Renal pelvis (tissue), 4 donors: ENCODE measurements around the gene PSMA1. TPM values are rescaled to one million over a fixed set of nuclear protein-coding genes. Genes with fewer than 3 reads are reported as not detected.
"Not testable (repeated sequence)": the region's sequence is repeated elsewhere in the genome, so short reads cannot be mapped to it uniquely, and the experiment has no call there.

ENCODE experiments used
- DNase-seq: peaks from one replicate; pipeline ENCODE4 v3.0.0-alpha.2; 2013
- polyA plus RNA-seq, 3 donors: library from polyadenylated mRNA; unstranded; fragments of 120-200 nt; gene quantifications; one replicate each; pipeline ENCODE4 v1.2.1, GENCODE V29; 2013; ENCODE audit not compliant: insufficient read length in 3 of 3

Gene PSMA1
- polyA plus RNA-seq, 3 donors, result 156 to 165 (median 159) TPM

- DNase-seq, result no peak
These were observed 18.9 kb upstream of the PSMA1 start for GRCh38 chr11:14538926-14539554.

- no peak for DNase-seq
These were observed 18.2 kb upstream of the PSMA1 start for GRCh38 chr11:14538271-14538925.

GRCh38 chr11:14537134-14537599 lies 17.0 kb upstream of the PSMA1 start:
- peak; percentile 9 for DNase-seq

- not testable (repeated sequence) for DNase-seq
These were observed 15.0 kb upstream of the PSMA1 start for GRCh38 chr11:14535166-14535565.

- DNase-seq, result no peak
These were observed 9.8 kb upstream of the PSMA1 start for GRCh38 chr11:14529951-14530350.

- DNase-seq, result no peak
These were observed 9.1 kb upstream of the PSMA1 start for GRCh38 chr11:14529321-14529720.

- DNase-seq, result no peak
These were observed 2.6 kb upstream of the PSMA1 start for GRCh38 chr11:14522801-14523200.

GRCh38 chr11:14522245-14522644 lies 2.1 kb upstream of the PSMA1 start:
- no peak for DNase-seq

- DNase-seq, result no peak
These were observed 563 bp upstream of the PSMA1 start for GRCh38 chr11:14520747-14521151.

GRCh38 chr11:14519597-14519916 lies 629 bp downstream of the PSMA1 start:
- DNase-seq, result no peak

GRCh38 chr11:14518820-14519219 lies 1.4 kb downstream of the PSMA1 start:
- no peak for DNase-seq

GRCh38 chr11:14513800-14514199 lies 6.4 kb downstream of the PSMA1 start:
- DNase-seq, result no peak

GRCh38 chr11:14506532-14506931 lies 13.7 kb downstream of the PSMA1 start:
- DNase-seq, result no peak

GRCh38 chr11:14503023-14503422 lies 17.2 kb downstream of the PSMA1 start:
- DNase-seq, result no peak

- no peak for DNase-seq
These were observed 18.1 kb downstream of the PSMA1 start for GRCh38 chr11:14502039-14502438.

- DNase-seq, result no peak
These were observed 20.0 kb downstream of the PSMA1 start for GRCh38 chr11:14500181-14500651.

GRCh38 chr11:14499560-14500180 lies 20.5 kb downstream of the PSMA1 start, which contains the start of gene COPB1:
TSS of gene COPB1 (minus strand) at chr11:14499811. CDS start at chr11:14498928, 883 bp downstream.
- DNase-seq, result peak; percentile 95

GRCh38 chr11:14499178-14499559 lies 21.0 kb downstream of the PSMA1 start:
- no peak for DNase-seq

GRCh38 chr11:14480716-14481115 lies 39.5 kb downstream of the PSMA1 start:
- no peak for DNase-seq

- no peak for DNase-seq
These were observed 49.1 kb downstream of the PSMA1 start for GRCh38 chr11:14471127-14471526.

- DNase-seq, result no peak
These were observed 56.6 kb downstream of the PSMA1 start for GRCh38 chr11:14463623-14464022.

GRCh38 chr11:14460147-14460546 lies 60.0 kb downstream of the PSMA1 start:
- DNase-seq, result no peak

GRCh38 chr11:14458377-14458776 lies 61.8 kb downstream of the PSMA1 start:
- DNase-seq, result no peak
